OCI-LY3 (cell line): Measurements from ENCODE around the gene ST8SIA2.

Experiments used
- EZH2phosphoT487 ChIP-seq: fragments of 200-600 bp; shearing (Covaris generic); IDR thresholded peaks from 2 replicates; pipeline ENCODE4 v1.6.1; 2018; ENCODE audit warnings: antibody characterized with exemption, mixed run types, low read depth
- TF ChIP-seq, protein P1 (sequence below): fragments of 200-600, 300-600 bp; sonication (generic); IDR thresholded peaks from 2 replicates; pipeline ENCODE4 v1.5.1; 2014; ENCODE audit warnings: antibody characterized with exemption, low read length, low read depth

DNA sequence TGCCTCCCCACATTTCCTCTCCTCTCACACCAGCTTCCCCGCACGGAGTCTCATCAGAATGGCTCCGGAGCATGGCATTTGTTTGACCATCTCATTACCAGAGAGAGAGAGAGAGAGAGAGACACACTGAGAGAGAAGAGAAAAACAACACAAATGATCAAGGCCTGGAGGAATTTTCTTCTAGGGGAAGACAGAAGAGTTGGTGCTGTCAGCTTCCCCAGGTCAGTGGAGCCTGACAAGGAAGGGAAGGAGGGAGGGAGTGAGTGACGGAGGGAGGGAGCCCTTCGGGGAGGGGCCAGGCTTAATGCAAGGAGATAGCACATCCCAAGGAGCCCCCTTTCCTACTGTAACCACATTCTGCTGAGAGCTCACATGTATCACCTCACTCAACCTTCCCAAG, 9.1 kb downstream of the ST8SIA2 start:
- TF ChIP-seq, protein P1, sequence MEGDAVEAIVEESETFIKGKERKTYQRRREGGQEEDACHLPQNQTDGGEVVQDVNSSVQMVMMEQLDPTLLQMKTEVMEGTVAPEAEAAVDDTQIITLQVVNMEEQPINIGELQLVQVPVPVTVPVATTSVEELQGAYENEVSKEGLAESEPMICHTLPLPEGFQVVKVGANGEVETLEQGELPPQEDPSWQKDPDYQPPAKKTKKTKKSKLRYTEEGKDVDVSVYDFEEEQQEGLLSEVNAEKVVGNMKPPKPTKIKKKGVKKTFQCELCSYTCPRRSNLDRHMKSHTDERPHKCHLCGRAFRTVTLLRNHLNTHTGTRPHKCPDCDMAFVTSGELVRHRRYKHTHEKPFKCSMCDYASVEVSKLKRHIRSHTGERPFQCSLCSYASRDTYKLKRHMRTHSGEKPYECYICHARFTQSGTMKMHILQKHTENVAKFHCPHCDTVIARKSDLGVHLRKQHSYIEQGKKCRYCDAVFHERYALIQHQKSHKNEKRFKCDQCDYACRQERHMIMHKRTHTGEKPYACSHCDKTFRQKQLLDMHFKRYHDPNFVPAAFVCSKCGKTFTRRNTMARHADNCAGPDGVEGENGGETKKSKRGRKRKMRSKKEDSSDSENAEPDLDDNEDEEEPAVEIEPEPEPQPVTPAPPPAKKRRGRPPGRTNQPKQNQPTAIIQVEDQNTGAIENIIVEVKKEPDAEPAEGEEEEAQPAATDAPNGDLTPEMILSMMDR, result no peak
- no peak for TF ChIP-seq EZH2phosphoT487
